SK-N-SH (cell line): ENCODE data around the gene CHST15. TPM values are rescaled to one million over a fixed set of nuclear protein-coding genes. Genes with fewer than 3 reads are reported as not detected.

Experiments
- CTCF ChIA-PET: fragments of 300-600, 350-600 bp; formaldehyde crosslinking; extraction: SDS; loops from one replicate; lab custom pipeline; 2021; lab: Yijun Ruan, JAX
- POLR2A ChIA-PET: fragments of 350-600 bp; sonication (Branson Sonifier 250); formaldehyde crosslinking; extraction: SDS; loops from one replicate; lab custom pipeline; 2020; ENCODE audit warnings: antibody characterized with exemption, inconsistent platforms; lab: Yijun Ruan, JAX
- DNase-seq: peaks from one replicate; pipeline ENCODE4 v3.0.0; 2012
- H2AFZ ChIP-seq: fragments of 200-600 bp; sonication (generic); 2 replicates; pipeline ENCODE4 v1.8.1; 2016; ENCODE audit warnings: antibody characterized with exemption, mild to moderate bottlenecking, low read depth
- H3F3A ChIP-seq: fragments of 200-600 bp; sonication (generic); replicated peaks from 2 replicates; pipeline ENCODE3; 2016; ENCODE audit warnings: antibody characterized with exemption, mild to moderate bottlenecking; ENCODE audit not compliant: insufficient read depth
- H3K27ac ChIP-seq, 2 experiments: fragments of 200-500 bp in 1 of 2; fragments of 200-600 bp in 1 of 2; sonication (Bioruptor generic) in 1 of 2; sonication (generic), shearing (Covaris generic) in 1 of 2; 2 replicates each; pipeline versions ENCODE4 v1.5.1 to v1.6.1; 2014 to 2016; ENCODE audit warnings: low read depth in 2 of 2, inconsistent platforms in 1 of 2, low read length in 1 of 2, mild to moderate bottlenecking in 1 of 2, mixed read lengths in 1 of 2
- H3K27me3 ChIP-seq: fragments of 200-600 bp; sonication (generic), shearing (Covaris generic); 2 replicates; pipeline ENCODE4 v1.6.1; 2016; ENCODE audit warnings: mixed run types; ENCODE audit not compliant: insufficient read depth
- H3K36me3 ChIP-seq, 2 experiments: fragments of 200-500 bp in 1 of 2; fragments of 200-600 bp in 1 of 2; sonication (Bioruptor generic) in 1 of 2; sonication (generic) in 1 of 2; replicated peaks in 1 of 2; 2 replicates each; pipeline versions ENCODE3 to v1.5.1; 2014 to 2016; ENCODE audit warnings: low read length in 1 of 2, mild to moderate bottlenecking in 1 of 2; ENCODE audit not compliant: insufficient read depth in 2 of 2, control insufficient read depth in 1 of 2
- H3K4me1 ChIP-seq, 2 experiments: fragments of 200-500 bp in 1 of 2; fragments of 200-600 bp in 1 of 2; sonication (Bioruptor generic) in 1 of 2; sonication (generic), shearing (Covaris generic) in 1 of 2; 2 replicates each; pipeline versions ENCODE4 v1.5.1 to v1.6.1; 2014 to 2016; ENCODE audit warnings: low read depth in 1 of 2, low read length in 1 of 2, mixed run types in 1 of 2; ENCODE audit not compliant: insufficient read depth in 2 of 2, control insufficient read depth in 1 of 2
- H3K4me2 ChIP-seq: fragments of 200-600 bp; sonication (generic), shearing (Covaris generic); 2 replicates; pipeline ENCODE4 v1.6.1; 2017; ENCODE audit warnings: mixed run types
- H3K4me3 ChIP-seq, 2 experiments: fragments of 200-500 bp in 1 of 2; fragments of 200-600 bp in 1 of 2; sonication (Bioruptor generic) in 1 of 2; sonication (generic), shearing (Covaris generic) in 1 of 2; 2 replicates each; pipeline versions ENCODE4 v1.5.1 to v1.8.1; 2014 to 2016; ENCODE audit warnings: low read depth in 2 of 2, inconsistent platforms in 1 of 2, low read length in 1 of 2, mild to moderate bottlenecking in 1 of 2, mixed read lengths in 1 of 2, moderate library complexity in 1 of 2
- H3K79me2 ChIP-seq: fragments of 200-600 bp; sonication (generic); 2 replicates; pipeline ENCODE4 v1.8.1; 2017; ENCODE audit warnings: mild to moderate bottlenecking; ENCODE audit not compliant: insufficient read depth
- H3K9ac ChIP-seq: fragments of 200-600 bp; sonication (generic); 2 replicates; pipeline ENCODE4 v1.6.1; 2017; ENCODE audit warnings: mixed run types
- H3K9me2 ChIP-seq: fragments of 200-600 bp; sonication (generic); 2 replicates; pipeline ENCODE4 v1.6.1; 2017; ENCODE audit warnings: mixed run types
- H3K9me3 ChIP-seq: fragments of 200-600 bp; sonication (generic); 2 replicates; pipeline ENCODE4 v1.6.1; 2017; ENCODE audit warnings: mixed run types, mild to moderate bottlenecking, moderate library complexity
- H4K20me1 ChIP-seq: fragments of 200-600 bp; sonication (generic); 2 replicates; pipeline ENCODE4 v1.6.1; 2017; ENCODE audit warnings: mild to moderate bottlenecking, mixed run types; ENCODE audit not compliant: insufficient read depth
- CHD2 ChIP-seq: fragments of 150-350 bp; IDR thresholded peaks from 2 replicates; pipeline ENCODE4 v1.6.1; 2018; ENCODE audit warnings: low read length; ENCODE audit not compliant: partially characterized antibody
- ELF1 ChIP-seq: IDR thresholded peaks from 2 replicates; pipeline ENCODE4 v1.4.0; 2012
- FOSL2 ChIP-seq: IDR thresholded peaks from 2 replicates; pipeline ENCODE4 v1.4.0; 2012; ENCODE audit warnings: low read depth, mild to moderate bottlenecking, moderate library complexity, borderline replicate concordance
- FOXJ3 ChIP-seq: sonication (generic); formaldehyde crosslinking; IDR thresholded peaks from 2 replicates; pipeline ENCODE4 v1.5.1; 2020; ENCODE audit warnings: mild to moderate bottlenecking, missing genetic modification reagents
- JUND ChIP-seq: IDR thresholded peaks from 2 replicates; pipeline ENCODE4 v1.4.0; 2012
- MEF2A ChIP-seq: IDR thresholded peaks from 2 replicates; pipeline ENCODE4 v1.4.0; 2012; ENCODE audit warnings: low read depth, borderline replicate concordance
- MXI1 ChIP-seq: IDR thresholded peaks from 2 replicates; pipeline ENCODE4 v1.6.1; 2012; ENCODE audit warnings: mild to moderate bottlenecking, low read depth, low read length, improper control_type of control experiment
- RAD21 ChIP-seq: IDR thresholded peaks from 2 replicates; pipeline ENCODE4 v1.6.1; 2012; ENCODE audit warnings: mild to moderate bottlenecking, low read length
- RCOR1 ChIP-seq: fragments of 150-350 bp; IDR thresholded peaks from 2 replicates; pipeline ENCODE4 v1.6.1; 2017; ENCODE audit warnings: antibody characterized with exemption, low read length
- RFX5 ChIP-seq: IDR thresholded peaks from 2 replicates; pipeline ENCODE4 v1.6.1; 2012; ENCODE audit warnings: mild to moderate bottlenecking, improper control_type of control experiment, low read length
- SMC3 ChIP-seq: IDR thresholded peaks from 2 replicates; pipeline ENCODE4 v1.6.1; 2012; ENCODE audit warnings: low read depth, low read length, improper control_type of control experiment
- USF2 ChIP-seq: fragments of 150-350 bp; IDR thresholded peaks from 2 replicates; pipeline ENCODE4 v1.6.1; 2017; ENCODE audit warnings: antibody characterized with exemption, low read length, low read depth, borderline replicate concordance
- ZBTB33 ChIP-seq: IDR thresholded peaks from 2 replicates; pipeline ENCODE4 v1.4.0; 2012; ENCODE audit warnings: low read depth, borderline replicate concordance
- WGBS: methylation state at CpG from one replicate; pipeline ENCODE4 v1.1.6; 2017; ENCODE audit warnings: low lambda C conversion rate; 5-methylcytosine and 5-hydroxymethylcytosine counted together
- polyA plus RNA-seq, 3 experiments: library from polyadenylated mRNA; depleted of rRNA; stranded (reverse); fragments of >200 nt; gene quantifications; 2 replicates each; pipeline ENCODE4 v1.2.3, GENCODE V29; 2012

CHST15 gene
- polyA plus RNA-seq, 1 of the 3 experiments (the other 2 are of a cell fraction) = 0.02 TPM

- no peaks in the 10 kb centered on the region for H3K36me3 ChIP-seq
- no peak overlapping the region for H3K27ac ChIP-seq
- H3K4me1 ChIP-seq = peaks cover 0 to 24% of the 10 kb centered on the region in 2 experiments; a peak in 2 of 4 replicates
- no peaks in the 10 kb centered on the region for H3K79me2 ChIP-seq
- TF ChIP-seq CHD2 (no peak), SMC3 (no peak), RFX5 (no peak), USF2 (no peak), JUND (no peak), RCOR1 (no peak), RAD21 (no peak), MEF2A (no peak), FOSL2 (no peak), MXI1 (no peak), FOXJ3 (CRISPR knock-in tag) (no peak)
- TF ChIP-seq, all 33 proteins: peak for 0
- POLR2A ChIA-PET = no interaction called here
- H3K27me3 ChIP-seq = no peaks in the 10 kb centered on the region; the same call in 1 of the 2 replicates
- H3F3A ChIP-seq = no peaks in the 10 kb centered on the region
- no peaks in the 10 kb centered on the region for H4K20me1 ChIP-seq
- H3K9me3 ChIP-seq = no peaks in the 10 kb centered on the region
- CTCF ChIA-PET = interaction anchor here (0.6 to 15.3 kb wide), 5 partner anchors 90 to 303 kb away, joined by 3 to 111 read pairs (median 4); no protein-coding TSS in a partner anchor
- H3K9me2 ChIP-seq = no peaks in the 10 kb centered on the region
- DNase-seq = no peak
- 68% methylated on average over 11 of the region's 14 CpGs for whole genome bisulfite sequencing
- H2AFZ ChIP-seq = no peak overlapping the region
- H3K9ac ChIP-seq = no peak overlapping the region
- no peak overlapping the region for H3K4me2 ChIP-seq
- H3K4me3 ChIP-seq = no peak overlapping the region
These were observed 7.2 kb downstream of the CHST15 start for GRCh38 chr10:124086097-124086710.

- H2AFZ ChIP-seq = no peak overlapping the region
- no peak overlapping the region for H3K27ac ChIP-seq
- no peak overlapping the region for H3K9ac ChIP-seq
- DNase-seq = no peak
- CTCF ChIA-PET = interaction anchor here (0.6 to 15.3 kb wide), 3 partner anchors 90 to 303 kb away, joined by 3 to 111 read pairs (median 4); no protein-coding TSS in a partner anchor
- no peaks in the 10 kb centered on the region for H3K9me2 ChIP-seq
- no peaks in the 10 kb centered on the region; the same call in 1 of the 2 replicates for H3K27me3 ChIP-seq
- H4K20me1 ChIP-seq = no peaks in the 10 kb centered on the region
- H3K36me3 ChIP-seq = no peaks in the 10 kb centered on the region
- H3K4me3 ChIP-seq = no peak overlapping the region
- H3K79me2 ChIP-seq = no peaks in the 10 kb centered on the region
- WGBS = 46% methylated on average over 6 of the region's 7 CpGs
- peaks cover 0 to 30% of the 10 kb centered on the region in 2 experiments; a peak in 2 of 4 replicates for H3K4me1 ChIP-seq
- no peak for TF ChIP-seq FOXJ3 (CRISPR knock-in tag)
- no peak for TF ChIP-seq ZBTB33
- TF ChIP-seq ELF1 = no peak
- no peaks in the 10 kb centered on the region for H3K9me3 ChIP-seq
- POLR2A ChIA-PET = no interaction called here
- H3K4me2 ChIP-seq = no peak overlapping the region
- no peaks in the 10 kb centered on the region for H3F3A ChIP-seq
These were observed 7.7 kb downstream of the CHST15 start for GRCh38 chr10:124085680-124086079.
